ENCODE measurements around the gene ZNF423. TPM values are rescaled to one million over a fixed set of nuclear protein-coding genes. Genes with fewer than 3 reads are reported as not detected.

ZNF423 gene
- total and polyA plus RNA-seq, 2 experiments from 2014 or later, result 14.9 to 41.8 TPM

DNA sequence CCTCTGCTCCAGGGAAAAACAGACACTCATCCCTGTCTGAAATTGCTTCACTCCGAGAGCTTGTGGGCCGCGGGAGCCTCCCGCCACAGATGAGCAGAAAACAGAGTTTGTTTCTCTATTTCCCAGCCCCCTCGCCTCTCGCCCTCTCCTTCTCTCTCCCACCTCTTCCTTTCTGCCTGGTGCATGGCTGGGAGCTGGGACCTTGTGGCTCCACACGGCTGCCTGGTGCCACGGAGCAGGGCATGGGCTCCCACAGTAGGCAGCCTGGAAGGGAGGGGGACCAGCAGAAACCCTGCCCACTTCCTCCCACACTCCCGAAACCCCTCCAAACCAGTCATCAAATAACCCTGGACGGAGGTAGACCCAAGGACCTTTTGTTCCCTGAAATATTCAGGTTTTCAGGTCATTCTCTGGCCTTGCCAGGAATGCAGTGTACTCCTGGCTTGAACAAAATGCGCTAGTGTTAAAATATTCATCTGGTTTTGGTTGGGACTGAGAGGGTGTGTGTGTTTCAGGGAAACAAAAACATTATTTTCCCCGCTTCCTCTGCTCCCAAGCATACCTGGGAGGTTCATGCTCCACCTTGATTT lies 277.4 kb downstream of the ZNF423 start:
- no peak; the same call in 1 of the 3 replicates for ATAC-seq
- peaks cover 4% of the 10 kb centered on the region for H3K27me3 Mint-ChIP-seq (ENCODE audit: insufficient read depth, low read depth, poor library complexity)
- peak overlapping the region; percentile 23; the same call in 1 of the 2 replicates for H3K27ac ChIP-seq (ENCODE audit: low read depth)
- no peak for DNase-seq (ENCODE audit: low spot score)
- no peaks in the 10 kb centered on the region for H3K79me2 ChIP-seq (replicated peaks; ENCODE audit: insufficient read depth)
- no peaks in the 10 kb centered on the region for H3K36me3 ChIP-seq (ENCODE audit: insufficient read depth)
- H3K4me3 Mint-ChIP-seq, result no peak overlapping the region
- H3F3A ChIP-seq (replicated peaks; ENCODE audit: low read depth), result no peaks in the 10 kb centered on the region
- no peak overlapping the region for H2AFZ ChIP-seq
- H3K4me2 ChIP-seq, result no peak overlapping the region
- no peaks in the 10 kb centered on the region for H3K27me3 ChIP-seq (ENCODE audit: insufficient read depth)
- TF ChIP-seq, protein P1, sequence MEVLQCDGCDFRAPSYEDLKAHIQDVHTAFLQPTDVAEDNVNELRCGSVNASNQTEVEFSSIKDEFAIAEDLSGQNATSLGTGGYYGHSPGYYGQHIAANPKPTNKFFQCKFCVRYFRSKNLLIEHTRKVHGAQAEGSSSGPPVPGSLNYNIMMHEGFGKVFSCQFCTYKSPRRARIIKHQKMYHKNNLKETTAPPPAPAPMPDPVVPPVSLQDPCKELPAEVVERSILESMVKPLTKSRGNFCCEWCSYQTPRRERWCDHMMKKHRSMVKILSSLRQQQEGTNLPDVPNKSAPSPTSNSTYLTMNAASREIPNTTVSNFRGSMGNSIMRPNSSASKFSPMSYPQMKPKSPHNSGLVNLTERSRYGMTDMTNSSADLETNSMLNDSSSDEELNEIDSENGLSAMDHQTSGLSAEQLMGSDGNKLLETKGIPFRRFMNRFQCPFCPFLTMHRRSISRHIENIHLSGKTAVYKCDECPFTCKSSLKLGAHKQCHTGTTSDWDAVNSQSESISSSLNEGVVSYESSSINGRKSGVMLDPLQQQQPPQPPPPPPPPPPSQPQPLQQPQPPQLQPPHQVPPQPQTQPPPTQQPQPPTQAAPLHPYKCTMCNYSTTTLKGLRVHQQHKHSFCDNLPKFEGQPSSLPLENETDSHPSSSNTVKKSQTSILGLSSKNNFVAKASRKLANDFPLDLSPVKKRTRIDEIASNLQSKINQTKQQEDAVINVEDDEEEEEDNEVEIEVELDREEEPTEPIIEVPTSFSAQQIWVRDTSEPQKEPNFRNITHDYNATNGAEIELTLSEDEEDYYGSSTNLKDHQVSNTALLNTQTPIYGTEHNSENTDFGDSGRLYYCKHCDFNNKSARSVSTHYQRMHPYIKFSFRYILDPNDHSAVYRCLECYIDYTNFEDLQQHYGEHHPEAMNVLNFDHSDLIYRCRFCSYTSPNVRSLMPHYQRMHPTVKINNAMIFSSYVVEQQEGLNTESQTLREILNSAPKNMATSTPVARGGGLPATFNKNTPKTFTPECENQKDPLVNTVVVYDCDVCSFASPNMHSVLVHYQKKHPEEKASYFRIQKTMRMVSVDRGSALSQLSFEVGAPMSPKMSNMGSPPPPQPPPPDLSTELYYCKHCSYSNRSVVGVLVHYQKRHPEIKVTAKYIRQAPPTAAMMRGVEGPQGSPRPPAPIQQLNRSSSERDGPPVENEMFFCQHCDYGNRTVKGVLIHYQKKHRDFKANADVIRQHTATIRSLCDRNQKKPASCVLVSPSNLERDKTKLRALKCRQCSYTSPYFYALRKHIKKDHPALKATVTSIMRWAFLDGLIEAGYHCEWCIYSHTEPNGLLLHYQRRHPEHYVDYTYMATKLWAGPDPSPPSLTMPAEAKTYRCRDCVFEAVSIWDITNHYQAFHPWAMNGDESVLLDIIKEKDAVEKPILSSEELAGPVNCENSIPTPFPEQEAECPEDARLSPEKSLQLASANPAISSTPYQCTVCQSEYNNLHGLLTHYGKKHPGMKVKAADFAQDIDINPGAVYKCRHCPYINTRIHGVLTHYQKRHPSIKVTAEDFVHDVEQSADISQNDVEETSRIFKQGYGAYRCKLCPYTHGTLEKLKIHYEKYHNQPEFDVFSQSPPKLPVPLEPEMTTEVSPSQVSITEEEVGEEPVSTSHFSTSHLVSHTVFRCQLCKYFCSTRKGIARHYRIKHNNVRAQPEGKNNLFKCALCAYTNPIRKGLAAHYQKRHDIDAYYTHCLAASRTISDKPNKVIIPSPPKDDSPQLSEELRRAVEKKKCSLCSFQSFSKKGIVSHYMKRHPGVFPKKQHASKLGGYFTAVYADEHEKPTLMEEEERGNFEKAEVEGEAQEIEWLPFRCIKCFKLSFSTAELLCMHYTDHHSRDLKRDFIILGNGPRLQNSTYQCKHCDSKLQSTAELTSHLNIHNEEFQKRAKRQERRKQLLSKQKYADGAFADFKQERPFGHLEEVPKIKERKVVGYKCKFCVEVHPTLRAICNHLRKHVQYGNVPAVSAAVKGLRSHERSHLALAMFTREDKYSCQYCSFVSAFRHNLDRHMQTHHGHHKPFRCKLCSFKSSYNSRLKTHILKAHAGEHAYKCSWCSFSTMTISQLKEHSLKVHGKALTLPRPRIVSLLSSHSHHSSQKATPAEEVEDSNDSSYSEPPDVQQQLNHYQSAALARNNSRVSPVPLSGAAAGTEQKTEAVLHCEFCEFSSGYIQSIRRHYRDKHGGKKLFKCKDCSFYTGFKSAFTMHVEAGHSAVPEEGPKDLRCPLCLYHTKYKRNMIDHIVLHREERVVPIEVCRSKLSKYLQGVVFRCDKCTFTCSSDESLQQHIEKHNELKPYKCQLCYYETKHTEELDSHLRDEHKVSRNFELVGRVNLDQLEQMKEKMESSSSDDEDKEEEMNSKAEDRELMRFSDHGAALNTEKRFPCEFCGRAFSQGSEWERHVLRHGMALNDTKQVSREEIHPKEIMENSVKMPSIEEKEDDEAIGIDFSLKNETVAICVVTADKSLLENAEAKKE (CRISPR knock-in tag; IDR thresholded peaks at IDR 0.05), result no peak
- TF ChIP-seq STAT1 (IDR thresholded peaks at IDR 0.05; ENCODE audit: unreplicated experiment) (no peak), REST (IDR thresholded peaks at IDR 0.05; ENCODE audit: unreplicated experiment) (no peak), ETS1 (IDR thresholded peaks at IDR 0.05) (no peak), ZNF114 (CRISPR knock-in tag; IDR thresholded peaks at IDR 0.05) (no peak), EZH2phosphoT487 (IDR thresholded peaks at IDR 0.05; ENCODE audit: unreplicated experiment) (no peak), EZH2 (IDR thresholded peaks at IDR 0.05; ENCODE audit: low read depth, unreplicated experiment) (no peak)
- H3K4me3 ChIP-seq, result no peak overlapping the region
- no peaks in the 10 kb centered on the region for H3K9me3 Mint-ChIP-seq
- peaks cover 38% of the 10 kb centered on the region for H3K4me1 Mint-ChIP-seq
- H3K36me3 Mint-ChIP-seq (ENCODE audit: low read depth), result peaks cover 3% of the 10 kb centered on the region; the same call in 1 of the 3 replicates
- no peaks in the 10 kb centered on the region for H3K9me2 ChIP-seq (ENCODE audit: insufficient read depth)
- H4K20me1 ChIP-seq (replicated peaks; ENCODE audit: insufficient read depth), result no peaks in the 10 kb centered on the region
- peak overlapping the region; percentile 88 for H3K27ac Mint-ChIP-seq
- H3K4me1 ChIP-seq (ENCODE audit: insufficient read depth), result peaks cover 19% of the 10 kb centered on the region
